Neural progenitor cell (in vitro differentiated cells): ENCODE data around the gene DPYD. TPM values are rescaled to one million over a fixed set of nuclear protein-coding genes. Genes with fewer than 3 reads are reported as not detected.

ENCODE experiments used
- DNase-seq: peaks from one replicate; pipeline ENCODE4 v3.0.0-alpha.2; 2016; ENCODE audit warnings: low spot score
- H2AFZ ChIP-seq: fragments of 200-600 bp; sonication (generic); replicated peaks from 2 replicates; pipeline ENCODE4 v1.6.1; 2016; ENCODE audit warnings: antibody characterized with exemption
- H3F3A ChIP-seq: fragments of 200-600 bp; sonication (generic); 2 replicates; pipeline ENCODE4 v1.6.1; 2016; ENCODE audit warnings: antibody characterized with exemption, low read depth
- H3K27ac ChIP-seq: fragments of 200-600 bp; sonication (generic); 2 replicates; pipeline ENCODE4 v1.5.1; 2016; ENCODE audit warnings: mild to moderate bottlenecking
- H3K27me3 ChIP-seq: fragments of 200-600 bp; sonication (generic); 2 replicates; pipeline ENCODE4 v1.6.1; 2016; ENCODE audit warnings: mild to moderate bottlenecking, moderate library complexity
- H3K36me3 ChIP-seq: fragments of 200-600 bp; sonication (generic); 2 replicates; pipeline ENCODE4 v1.5.1; 2016
- H3K4me1 ChIP-seq: fragments of 200-600 bp; sonication (generic); 2 replicates; pipeline ENCODE4 v1.6.1; 2016; ENCODE audit warnings: mixed run types
- H3K4me2 ChIP-seq: fragments of 200-600 bp; sonication (generic); 2 replicates; pipeline ENCODE4 v1.6.1; 2016
- H3K4me3 ChIP-seq: fragments of 200-600 bp; sonication (generic); 2 replicates; pipeline ENCODE4 v1.5.1; 2016
- H3K79me2 ChIP-seq: fragments of 200-600 bp; sonication (generic); 2 replicates; pipeline ENCODE4 v1.6.1; 2016; ENCODE audit warnings: low read depth
- H3K9ac ChIP-seq: fragments of 200-600 bp; sonication (generic); 2 replicates; pipeline ENCODE4 v1.6.1; 2016
- H3K9me3 ChIP-seq: fragments of 200-600 bp; sonication (generic); 2 replicates; pipeline ENCODE4 v1.5.1; 2016; ENCODE audit warnings: low read depth
- H4K20me1 ChIP-seq: fragments of 200-600 bp; sonication (generic); 2 replicates; pipeline ENCODE4 v1.6.1; 2016; ENCODE audit warnings: low read depth
- H3K27ac Mint-ChIP-seq: 3 replicates; pipeline ENCODE4 v1.8.0; 2021; ENCODE audit warnings: mixed read lengths
- H3K27me3 Mint-ChIP-seq: 2 replicates; pipeline ENCODE4 v1.8.0; 2022; ENCODE audit warnings: low read depth, mild to moderate bottlenecking, inconsistent platforms, moderate library complexity, mixed read lengths; ENCODE audit not compliant: insufficient read depth
- H3K36me3 Mint-ChIP-seq: 3 replicates; pipeline ENCODE4 v1.8.0; 2021; ENCODE audit warnings: mixed read lengths
- H3K4me1 Mint-ChIP-seq: 3 replicates; pipeline ENCODE4 v1.8.0; 2021; ENCODE audit warnings: mixed read lengths
- H3K4me3 Mint-ChIP-seq: 3 replicates; pipeline ENCODE4 v1.8.0; 2021; ENCODE audit warnings: mild to moderate bottlenecking, moderate library complexity, mixed read lengths
- H3K9me3 Mint-ChIP-seq: 3 replicates; pipeline ENCODE4 v1.8.0; 2020; ENCODE audit warnings: mixed read lengths
- CTCF ChIP-seq: fragments of 200-600 bp; sonication (generic); IDR thresholded peaks from 2 replicates; pipeline ENCODE4 v1.5.1; 2017; ENCODE audit warnings: antibody characterized with exemption, mild to moderate bottlenecking
- EZH2 ChIP-seq: fragments of 200-600 bp; sonication (generic); IDR thresholded peaks from 2 replicates; pipeline ENCODE4 v1.6.1; 2017; ENCODE audit warnings: antibody characterized with exemption, mild to moderate bottlenecking, moderate library complexity
- EZH2phosphoT487 ChIP-seq: fragments of 200-600 bp; sonication (generic); IDR thresholded peaks from 2 replicates; pipeline ENCODE4 v1.6.1; 2017; ENCODE audit warnings: antibody characterized with exemption
- total RNA-seq: library from RNA; depleted of rRNA; stranded (reverse); fragments of >200 nt; gene quantifications from 2 replicates; pipeline ENCODE4 v1.2.3, GENCODE V29; 2015; ENCODE audit warnings: low replicate concordance

The DPYD gene
- total RNA-seq, 1 donor from 2014 or later, result 0.43 TPM

- Histone ChIP-seq H3K27ac (no peak overlapping the region), H3K36me3 (no peaks in the 10 kb centered on the region), H4K20me1 (no peaks in the 10 kb centered on the region), H3K9ac (no peak overlapping the region), H2AFZ (no peak overlapping the region), H3K27me3 (no peaks in the 10 kb centered on the region), H3K9me3 (no peaks in the 10 kb centered on the region), H3K4me1 (peaks cover 19% of the 10 kb centered on the region), H3K4me3 (no peak overlapping the region), H3K4me2 (no peak overlapping the region), H3K79me2 (no peaks in the 10 kb centered on the region), H3F3A (no peaks in the 10 kb centered on the region)
- Mint-ChIP-seq H3K4me1 (peaks cover 3% of the 10 kb centered on the region), H3K4me3 (no peak overlapping the region), H3K27me3 (peaks cover 2% of the 10 kb centered on the region), H3K36me3 (no peaks in the 10 kb centered on the region), H3K9me3 (no peaks in the 10 kb centered on the region), H3K27ac (no peak overlapping the region)
- no peak for DNase-seq
- TF ChIP-seq EZH2, result no peak
- no peak for TF ChIP-seq EZH2phosphoT487
- TF ChIP-seq CTCF, result no peak
Measured at GRCh38 chr1:97632075-97632474, 288.8 kb downstream of the DPYD start.

DNA sequence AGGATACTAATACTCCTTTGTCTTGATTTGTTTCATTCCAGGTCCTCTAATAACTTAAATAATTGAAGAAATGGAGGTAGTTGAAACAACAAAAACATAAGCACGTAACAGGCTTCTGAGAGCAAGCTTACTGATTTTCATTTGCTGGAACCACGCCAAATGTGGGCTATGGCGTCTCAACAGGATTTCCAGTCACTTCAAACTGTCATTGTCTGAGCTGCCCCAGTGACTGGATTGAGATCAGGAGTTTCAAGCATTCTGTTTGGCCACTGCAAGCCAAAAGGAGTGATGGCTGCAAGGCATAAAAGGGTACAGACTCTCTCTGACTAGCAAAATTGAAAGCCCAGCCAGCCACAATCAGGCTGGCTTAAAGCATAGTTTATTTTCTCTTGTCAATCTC, 289.9 kb downstream of the DPYD start:
- peak; percentile 42 for DNase-seq
- Histone ChIP-seq H3K27ac (no peak overlapping the region), H2AFZ (peak overlapping the region; percentile 70), H3F3A (no peaks in the 10 kb centered on the region), H4K20me1 (no peaks in the 10 kb centered on the region), H3K79me2 (no peaks in the 10 kb centered on the region), H3K9ac (no peak overlapping the region), H3K4me3 (no peak overlapping the region), H3K9me3 (no peaks in the 10 kb centered on the region), H3K27me3 (no peaks in the 10 kb centered on the region), H3K36me3 (no peaks in the 10 kb centered on the region), H3K4me2 (peak overlapping the region; percentile 15), H3K4me1 (peaks cover 19% of the 10 kb centered on the region)
- Mint-ChIP-seq H3K27me3 (peaks cover 2% of the 10 kb centered on the region), H3K9me3 (no peaks in the 10 kb centered on the region), H3K27ac (no peak overlapping the region), H3K36me3 (no peaks in the 10 kb centered on the region), H3K4me3 (no peak overlapping the region), H3K4me1 (peaks cover 3% of the 10 kb centered on the region)
- TF ChIP-seq EZH2 (no peak), CTCF (no peak), EZH2phosphoT487 (no peak)

DNA sequence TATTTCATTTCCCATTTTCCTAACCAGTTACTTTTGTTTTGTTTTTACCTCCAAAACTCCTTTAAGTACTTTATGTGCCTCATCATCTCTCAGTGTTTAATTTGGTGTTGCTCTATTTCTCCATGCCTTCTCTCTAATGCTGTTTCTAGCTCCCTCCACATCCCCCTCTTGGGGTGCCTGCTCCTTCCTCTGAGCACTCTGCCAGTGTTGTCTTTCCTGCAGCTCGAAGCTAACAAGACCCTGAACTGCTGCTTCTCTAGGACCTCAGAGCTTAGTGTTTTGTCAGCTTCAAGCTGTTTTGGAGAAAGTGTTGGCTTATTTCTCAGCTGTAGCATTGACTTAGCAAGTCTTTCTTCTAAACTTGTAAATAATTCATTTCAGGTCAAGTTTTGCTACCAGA, 290.6 kb downstream of the DPYD start:
- Mint-ChIP-seq H3K4me3 (no peak overlapping the region), H3K27me3 (no peaks in the 10 kb centered on the region), H3K36me3 (no peaks in the 10 kb centered on the region), H3K9me3 (no peaks in the 10 kb centered on the region), H3K4me1 (peaks cover 3% of the 10 kb centered on the region), H3K27ac (no peak overlapping the region)
- H3K27me3 ChIP-seq, result no peaks in the 10 kb centered on the region
- no peaks in the 10 kb centered on the region for H3K36me3 ChIP-seq
- H3K27ac ChIP-seq, result no peak overlapping the region
- no peak overlapping the region for H3K9ac ChIP-seq
- no peak overlapping the region for H3K4me2 ChIP-seq
- TF ChIP-seq CTCF (no peak), EZH2 (no peak), EZH2phosphoT487 (no peak)
- H3K9me3 ChIP-seq, result no peaks in the 10 kb centered on the region
- H3F3A ChIP-seq, result no peaks in the 10 kb centered on the region
- H3K4me3 ChIP-seq, result no peak overlapping the region
- H3K79me2 ChIP-seq, result no peaks in the 10 kb centered on the region
- peaks cover 19% of the 10 kb centered on the region for H3K4me1 ChIP-seq
- peak; percentile 11 for DNase-seq
- no peaks in the 10 kb centered on the region for H4K20me1 ChIP-seq
- H2AFZ ChIP-seq, result no peak overlapping the region
